ENCODE measurements around the gene RHOBTB1. TPM values are rescaled to one million over a fixed set of nuclear protein-coding genes. Genes with fewer than 3 reads are reported as not detected.

The RHOBTB1 gene
- total RNA-seq, 1 donor from 2014 or later, result 11.0 TPM

DNA sequence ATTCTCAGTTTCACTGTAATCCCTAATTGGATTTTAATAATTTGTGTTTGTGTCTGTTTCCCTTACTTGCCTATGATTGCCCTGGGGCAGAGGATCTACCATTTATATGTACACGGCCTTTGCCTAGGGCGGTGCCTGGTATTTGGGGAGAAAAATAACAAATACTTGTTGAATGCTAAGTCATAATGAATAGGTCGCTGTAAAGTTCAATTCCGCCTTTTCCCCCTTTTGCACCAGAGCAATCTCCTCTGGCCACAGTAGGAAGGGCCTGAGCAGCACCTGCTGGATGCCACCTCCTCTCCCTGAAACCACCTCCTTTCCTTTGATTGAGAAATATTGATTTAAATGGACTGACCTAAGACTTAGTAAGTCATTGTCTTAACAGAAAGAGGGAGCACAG, 70.2 kb downstream of the RHOBTB1 start:
- Histone ChIP-seq H3K36me3 (peaks cover 0 to 14% of the 10 kb centered on the region in 2 donors), H3K4me1 (no peaks in the 10 kb centered on the region)
- intact Hi-C loops (cut with DNase I), result no loop called here

DNA sequence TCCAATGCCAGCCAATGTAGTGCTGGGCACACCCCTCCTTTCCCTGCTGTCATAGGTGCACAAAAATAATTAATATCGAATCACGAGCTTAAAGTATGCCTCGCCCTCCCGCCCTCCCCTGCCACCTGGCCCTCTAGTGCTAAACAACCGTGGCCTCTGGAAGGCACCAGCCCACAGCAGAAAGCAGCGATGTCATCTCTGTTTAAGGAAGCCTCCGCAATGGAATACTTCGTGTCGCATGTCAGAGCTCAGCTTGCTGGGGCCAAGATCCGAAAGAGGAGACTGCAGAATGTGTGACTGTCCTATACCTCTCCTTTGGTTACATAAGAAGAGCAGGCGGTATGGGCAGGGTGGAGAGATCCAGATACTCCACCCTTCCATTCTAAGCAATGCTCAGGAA, 71.5 kb downstream of the RHOBTB1 start:
- TF ChIP-seq POLR2A (IDR thresholded peaks at IDR 0.05) (no peak), POLR2AphosphoS5 (IDR thresholded peaks at IDR 0.05; ENCODE audit: insufficient read depth in 1 of 2, low read depth in 1 of 2) (no peak)
- TF ChIP-seq, protein P1, sequence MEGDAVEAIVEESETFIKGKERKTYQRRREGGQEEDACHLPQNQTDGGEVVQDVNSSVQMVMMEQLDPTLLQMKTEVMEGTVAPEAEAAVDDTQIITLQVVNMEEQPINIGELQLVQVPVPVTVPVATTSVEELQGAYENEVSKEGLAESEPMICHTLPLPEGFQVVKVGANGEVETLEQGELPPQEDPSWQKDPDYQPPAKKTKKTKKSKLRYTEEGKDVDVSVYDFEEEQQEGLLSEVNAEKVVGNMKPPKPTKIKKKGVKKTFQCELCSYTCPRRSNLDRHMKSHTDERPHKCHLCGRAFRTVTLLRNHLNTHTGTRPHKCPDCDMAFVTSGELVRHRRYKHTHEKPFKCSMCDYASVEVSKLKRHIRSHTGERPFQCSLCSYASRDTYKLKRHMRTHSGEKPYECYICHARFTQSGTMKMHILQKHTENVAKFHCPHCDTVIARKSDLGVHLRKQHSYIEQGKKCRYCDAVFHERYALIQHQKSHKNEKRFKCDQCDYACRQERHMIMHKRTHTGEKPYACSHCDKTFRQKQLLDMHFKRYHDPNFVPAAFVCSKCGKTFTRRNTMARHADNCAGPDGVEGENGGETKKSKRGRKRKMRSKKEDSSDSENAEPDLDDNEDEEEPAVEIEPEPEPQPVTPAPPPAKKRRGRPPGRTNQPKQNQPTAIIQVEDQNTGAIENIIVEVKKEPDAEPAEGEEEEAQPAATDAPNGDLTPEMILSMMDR (IDR thresholded peaks at IDR 0.05), result no peak
- Histone ChIP-seq H3K4me1 (no peaks in the 10 kb centered on the region), H3K4me3 (no peak overlapping the region), H3K27me3 (no peaks in the 10 kb centered on the region), H3K9me3 (no peaks in the 10 kb centered on the region), H3K36me3 (peaks cover 0 to 14% of the 10 kb centered on the region in 2 donors), H3K27ac (no peak overlapping the region)
- intact Hi-C loops (cut with DNase I), result no loop called here
- no peak for DNase-seq (ENCODE audit: extremely low spot score in 2 of 2)

More for the DNA sequence above, 70.2 kb downstream of the RHOBTB1 start:
- TF ChIP-seq POLR2A (IDR thresholded peaks at IDR 0.05), result no peak
- TF ChIP-seq, protein P1 (IDR thresholded peaks at IDR 0.05), result no peak
- TF ChIP-seq POLR2AphosphoS5 (IDR thresholded peaks at IDR 0.05; ENCODE audit: insufficient read depth in 1 of 2, low read depth in 1 of 2), result no peak
- no peak overlapping the region for H3K4me3 ChIP-seq
- no peak overlapping the region for H3K27ac ChIP-seq
- no peak for DNase-seq (ENCODE audit: extremely low spot score in 2 of 2)
- H3K27me3 ChIP-seq, result no peaks in the 10 kb centered on the region
- H3K9me3 ChIP-seq, result no peaks in the 10 kb centered on the region

DNA sequence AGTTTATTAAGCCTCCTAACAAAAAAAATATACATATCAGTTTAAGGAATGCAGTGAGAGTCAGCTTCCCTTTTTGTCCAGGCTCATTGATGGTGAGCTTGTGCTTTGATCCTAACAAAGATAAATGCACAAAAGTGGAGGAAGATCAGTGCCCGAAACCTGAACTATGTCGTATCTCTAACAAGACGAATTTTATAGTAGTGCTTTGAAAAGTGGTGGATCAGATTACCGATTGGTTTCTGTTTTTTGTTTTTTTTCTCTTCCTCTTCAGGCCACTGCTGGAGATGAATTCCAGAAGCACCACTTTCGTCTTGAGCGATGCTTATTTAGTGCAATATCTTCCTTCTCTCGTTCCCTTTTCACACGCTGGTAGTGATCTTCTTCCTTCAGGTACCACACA, 72.8 kb downstream of the RHOBTB1 start:
- H3K27ac ChIP-seq, result no peak overlapping the region
- no peaks in the 10 kb centered on the region for H3K4me1 ChIP-seq
- H3K36me3 ChIP-seq, result peaks cover 0 to 14% of the 10 kb centered on the region in 2 donors
- no peaks in the 10 kb centered on the region for H3K9me3 ChIP-seq
- intact Hi-C loops (cut with DNase I), result no loop called here
- no peaks in the 10 kb centered on the region for H3K27me3 ChIP-seq
- no peak overlapping the region for H3K4me3 ChIP-seq
- no peak for DNase-seq (ENCODE audit: extremely low spot score in 2 of 2)
- TF ChIP-seq POLR2AphosphoS5 (IDR thresholded peaks at IDR 0.05; ENCODE audit: insufficient read depth in 1 of 2, low read depth in 1 of 2) (no peak), POLR2A (IDR thresholded peaks at IDR 0.05) (no peak)
- TF ChIP-seq, protein P1 (IDR thresholded peaks at IDR 0.05), result no peak

DNA sequence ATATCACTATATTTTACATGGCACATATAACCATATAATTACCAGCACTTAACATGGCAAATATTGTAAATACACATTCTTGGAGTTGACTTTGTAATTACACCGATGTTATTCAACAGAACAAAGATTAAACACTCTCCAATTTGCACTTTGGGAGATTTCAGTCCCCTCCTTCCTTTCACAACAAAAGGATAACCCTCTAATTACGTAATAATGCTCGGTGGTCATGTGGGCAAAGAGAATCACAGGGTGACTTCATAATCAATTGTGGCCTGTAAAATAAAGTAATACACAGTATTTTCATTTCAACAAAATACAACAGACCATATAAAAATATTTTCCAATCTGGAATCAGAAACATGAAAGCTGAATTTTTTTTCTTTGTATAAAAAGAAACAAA, 73.2 kb downstream of the RHOBTB1 start:
- no peak overlapping the region for H3K4me3 ChIP-seq
- DNase-seq (ENCODE audit: extremely low spot score in 2 of 2), result no peak
- H3K27me3 ChIP-seq, result no peaks in the 10 kb centered on the region
- H3K9me3 ChIP-seq, result no peaks in the 10 kb centered on the region
- peaks cover 0 to 14% of the 10 kb centered on the region in 2 donors for H3K36me3 ChIP-seq
- H3K4me1 ChIP-seq, result no peaks in the 10 kb centered on the region
- no peak overlapping the region for H3K27ac ChIP-seq
- TF ChIP-seq POLR2A (IDR thresholded peaks at IDR 0.05) (no peak), POLR2AphosphoS5 (IDR thresholded peaks at IDR 0.05; ENCODE audit: insufficient read depth in 1 of 2, low read depth in 1 of 2) (no peak)
- TF ChIP-seq, protein P1 (IDR thresholded peaks at IDR 0.05), result no peak
- intact Hi-C loops (cut with DNase I), result no loop called here

DNA sequence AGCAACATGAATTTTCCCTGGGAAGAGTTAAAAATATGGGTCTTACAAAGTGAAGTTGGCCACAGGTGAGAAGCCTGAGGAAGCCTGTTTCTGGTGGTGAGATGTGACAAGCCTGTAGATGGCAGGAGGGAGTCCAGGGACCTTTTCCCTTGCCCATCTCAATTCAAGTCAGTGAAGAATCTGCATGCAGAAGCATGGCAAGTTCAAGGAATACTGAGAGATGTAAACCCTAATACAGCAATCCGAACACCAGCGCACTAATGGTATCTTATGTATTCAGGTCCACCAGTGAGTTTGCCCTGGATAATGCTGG, 73.6 kb downstream of the RHOBTB1 start:
- Histone ChIP-seq H3K27ac (no peak overlapping the region), H3K9me3 (no peaks in the 10 kb centered on the region), H3K4me1 (no peaks in the 10 kb centered on the region), H3K4me3 (no peak overlapping the region), H3K36me3 (peaks cover 0 to 14% of the 10 kb centered on the region in 2 donors), H3K27me3 (no peaks in the 10 kb centered on the region)
- intact Hi-C loops (cut with DNase I), result no loop called here
- TF ChIP-seq POLR2AphosphoS5 (IDR thresholded peaks at IDR 0.05; ENCODE audit: insufficient read depth in 1 of 2, low read depth in 1 of 2) (no peak), POLR2A (IDR thresholded peaks at IDR 0.05) (no peak)
- TF ChIP-seq, protein P1 (IDR thresholded peaks at IDR 0.05), result no peak
- no peak for DNase-seq (ENCODE audit: extremely low spot score in 2 of 2)
